Pons (tissue), 1 donor: ENCODE measurements around the gene SLC25A53.
"Not testable (repeated sequence)": the region's sequence is repeated elsewhere in the genome, so short reads cannot be mapped to it uniquely, and the experiment has no call there.

ENCODE experiments used
- DNase-seq: peaks from one replicate; pipeline ENCODE4 v3.0.0-alpha.2; 2016; ENCODE audit warnings: low spot score

SLC25A53 gene

GRCh38 chrX:104054956-104055355 lies 101.9 kb downstream of the SLC25A53 start:
- DNase-seq: not testable (repeated sequence)
